Measurements from ENCODE around the gene XPNPEP1. TPM values are rescaled to one million over a fixed set of nuclear protein-coding genes. Genes with fewer than 3 reads are reported as not detected.

The XPNPEP1 gene
- total RNA-seq, 2 donors from 2014 or later = 39.2 to 50.2 TPM

- H3K36me3 Mint-ChIP-seq (ENCODE audit: low read depth) = peaks cover 27% of the 10 kb centered on the region
- peak; percentile 70 for DNase-seq
Measured at GRCh38 chr10:109887776-109888175, 35.5 kb downstream of the XPNPEP1 start.

GRCh38 chr10:109887243-109887642 is 36.1 kb downstream of the XPNPEP1 start:
- Histone ChIP-seq H3K27ac (ENCODE audit: low read depth, low read length) (no peak overlapping the region), H3K9me3 (ENCODE audit: control insufficient read depth, low read length) (no peaks in the 10 kb centered on the region), H3K4me1 (ENCODE audit: control insufficient read depth, insufficient read depth, low read length) (peaks cover 23% of the 10 kb centered on the region), H3K36me3 (ENCODE audit: control insufficient read depth, insufficient read depth, low read length) (peaks cover 32% of the 10 kb centered on the region), H3K27me3 (ENCODE audit: control insufficient read depth, insufficient read depth, low read length, poor library complexity, severe bottlenecking) (no peaks in the 10 kb centered on the region), H3K4me3 (ENCODE audit: low read length) (no peak overlapping the region), H3K9ac (ENCODE audit: extremely low read depth, low read length, poor library complexity, severe bottlenecking) (no peak overlapping the region)
- peaks cover 29% of the 10 kb centered on the region for H3K36me3 Mint-ChIP-seq (ENCODE audit: low read depth)
- no peaks in the 10 kb centered on the region for H3K9me3 Mint-ChIP-seq
- no peak overlapping the region for H3K4me3 Mint-ChIP-seq
- peaks cover 39% of the 10 kb centered on the region for H3K4me1 Mint-ChIP-seq
- no peaks in the 10 kb centered on the region for H3K27me3 Mint-ChIP-seq (ENCODE audit: insufficient read depth)
- DNase-seq = no peak
- TF ChIP-seq, protein P1, sequence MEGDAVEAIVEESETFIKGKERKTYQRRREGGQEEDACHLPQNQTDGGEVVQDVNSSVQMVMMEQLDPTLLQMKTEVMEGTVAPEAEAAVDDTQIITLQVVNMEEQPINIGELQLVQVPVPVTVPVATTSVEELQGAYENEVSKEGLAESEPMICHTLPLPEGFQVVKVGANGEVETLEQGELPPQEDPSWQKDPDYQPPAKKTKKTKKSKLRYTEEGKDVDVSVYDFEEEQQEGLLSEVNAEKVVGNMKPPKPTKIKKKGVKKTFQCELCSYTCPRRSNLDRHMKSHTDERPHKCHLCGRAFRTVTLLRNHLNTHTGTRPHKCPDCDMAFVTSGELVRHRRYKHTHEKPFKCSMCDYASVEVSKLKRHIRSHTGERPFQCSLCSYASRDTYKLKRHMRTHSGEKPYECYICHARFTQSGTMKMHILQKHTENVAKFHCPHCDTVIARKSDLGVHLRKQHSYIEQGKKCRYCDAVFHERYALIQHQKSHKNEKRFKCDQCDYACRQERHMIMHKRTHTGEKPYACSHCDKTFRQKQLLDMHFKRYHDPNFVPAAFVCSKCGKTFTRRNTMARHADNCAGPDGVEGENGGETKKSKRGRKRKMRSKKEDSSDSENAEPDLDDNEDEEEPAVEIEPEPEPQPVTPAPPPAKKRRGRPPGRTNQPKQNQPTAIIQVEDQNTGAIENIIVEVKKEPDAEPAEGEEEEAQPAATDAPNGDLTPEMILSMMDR (conservative IDR thresholded peaks at IDR 0.05) = no peak
- WGBS, 2 experiments (ENCODE audit: insufficient coverage in 1 of 2, insufficient read length in 1 of 2) = 90 to 100% methylated on average over 1 to 4 of the region's 5 CpGs
- H3K27ac Mint-ChIP-seq = peak overlapping the region; percentile 56

More at GRCh38 chr10:109887776-109888175, 35.5 kb downstream of the XPNPEP1 start:
- H3K9ac ChIP-seq (ENCODE audit: extremely low read depth, low read length, poor library complexity, severe bottlenecking) = no peak overlapping the region
- no peak overlapping the region for H3K4me3 ChIP-seq (ENCODE audit: low read length)
- TF ChIP-seq, protein P1 (conservative IDR thresholded peaks at IDR 0.05) = no peak
- WGBS, 2 experiments (ENCODE audit: insufficient coverage in 1 of 2, insufficient read length in 1 of 2) = 77 to 87% methylated on average over 6 to 9 of the region's 9 CpGs
- H3K9me3 ChIP-seq (ENCODE audit: control insufficient read depth, low read length) = no peaks in the 10 kb centered on the region
- Mint-ChIP-seq H3K4me3 (no peak overlapping the region), H3K9me3 (no peaks in the 10 kb centered on the region), H3K27ac (no peak overlapping the region), H3K4me1 (peaks cover 41% of the 10 kb centered on the region), H3K27me3 (ENCODE audit: insufficient read depth) (no peaks in the 10 kb centered on the region)
- peaks cover 27% of the 10 kb centered on the region for H3K36me3 ChIP-seq (ENCODE audit: control insufficient read depth, insufficient read depth, low read length)
- peaks cover 23% of the 10 kb centered on the region for H3K4me1 ChIP-seq (ENCODE audit: control insufficient read depth, insufficient read depth, low read length)
- H3K27ac ChIP-seq (ENCODE audit: low read depth, low read length) = no peak overlapping the region
- H3K27me3 ChIP-seq (ENCODE audit: control insufficient read depth, insufficient read depth, low read length, poor library complexity, severe bottlenecking) = no peaks in the 10 kb centered on the region

- no peaks in the 10 kb centered on the region for H3K9me3 Mint-ChIP-seq
- Histone ChIP-seq H3K27me3 (ENCODE audit: control insufficient read depth, insufficient read depth, low read length, poor library complexity, severe bottlenecking) (no peaks in the 10 kb centered on the region), H3K4me3 (ENCODE audit: low read length) (no peak overlapping the region), H3K4me1 (ENCODE audit: control insufficient read depth, insufficient read depth, low read length) (peaks cover 23% of the 10 kb centered on the region), H3K9ac (ENCODE audit: extremely low read depth, low read length, poor library complexity, severe bottlenecking) (no peak overlapping the region), H3K36me3 (ENCODE audit: control insufficient read depth, insufficient read depth, low read length) (peaks cover 29% of the 10 kb centered on the region), H3K27ac (ENCODE audit: low read depth, low read length) (no peak overlapping the region), H3K9me3 (ENCODE audit: control insufficient read depth, low read length) (no peaks in the 10 kb centered on the region)
- no peaks in the 10 kb centered on the region for H3K27me3 Mint-ChIP-seq (ENCODE audit: insufficient read depth)
- TF ChIP-seq, protein P1 (conservative IDR thresholded peaks at IDR 0.05) = no peak
- H3K4me3 Mint-ChIP-seq = no peak overlapping the region
- H3K4me1 Mint-ChIP-seq = peaks cover 39% of the 10 kb centered on the region
- no peak for DNase-seq
- peaks cover 29% of the 10 kb centered on the region for H3K36me3 Mint-ChIP-seq (ENCODE audit: low read depth)
- H3K27ac Mint-ChIP-seq = peak overlapping the region; percentile 50
- 95 to 100% methylated on average over 1 to 2 of the region's 2 CpGs for WGBS, 2 experiments (ENCODE audit: insufficient coverage in 1 of 2, insufficient read length in 1 of 2)
Measured at GRCh38 chr10:109886781-109887140, 36.5 kb downstream of the XPNPEP1 start.

All from endodermal cell (in vitro differentiated cells).